GM18873 (cell line): ENCODE results near the gene CHI3L2.
"Not testable (repeated sequence)": the region's sequence is repeated elsewhere in the genome, so short reads cannot be mapped to it uniquely, and the experiment has no call there.

ENCODE experiments used
- ATAC-seq: cut with Tn5 transposase; IDR thresholded peaks from one replicate; pipeline ENCODE4 v1.9.1; 2021; ENCODE audit warnings: mild to moderate bottlenecking, moderate library complexity, moderate number of reproducible peaks; ENCODE audit not compliant: unreplicated experiment, low FRiP score

Gene CHI3L2

GRCh38 chr1:111201275-111202090 lies 26.0 kb upstream of the CHI3L2 start:
- no peak for ATAC-seq

- ATAC-seq, result no peak
Observed at GRCh38 chr1:111202366-111202706, 25.2 kb upstream of the CHI3L2 start.

- peak; percentile 2 for ATAC-seq
Observed at GRCh38 chr1:111202707-111203623, 24.5 kb upstream of the CHI3L2 start.

GRCh38 chr1:111203681-111204200 lies 23.8 kb upstream of the CHI3L2 start:
- peak; percentile 31 for ATAC-seq

GRCh38 chr1:111204201-111204982 lies 23.1 kb upstream of the CHI3L2 start:
- peak; percentile 51 for ATAC-seq

GRCh38 chr1:111204983-111205713 lies 22.4 kb upstream of the CHI3L2 start:
- no peak for ATAC-seq

GRCh38 chr1:111205714-111206050 lies 21.8 kb upstream of the CHI3L2 start:
- ATAC-seq, result no peak

- ATAC-seq, result no peak
Observed at GRCh38 chr1:111208921-111209320, 18.6 kb upstream of the CHI3L2 start.

- ATAC-seq, result no peak
Observed at GRCh38 chr1:111209622-111210021, 17.9 kb upstream of the CHI3L2 start.

GRCh38 chr1:111211921-111212320 lies 15.6 kb upstream of the CHI3L2 start:
- ATAC-seq, result no peak

GRCh38 chr1:111212634-111213335 lies 14.7 kb upstream of the CHI3L2 start:
- no peak for ATAC-seq

- ATAC-seq, result no peak
Observed at GRCh38 chr1:111213412-111213811, 14.1 kb upstream of the CHI3L2 start.

GRCh38 chr1:111214074-111214801 lies 13.3 kb upstream of the CHI3L2 start:
- ATAC-seq, result no peak

- ATAC-seq, result no peak
Observed at GRCh38 chr1:111214884-111215283, 12.6 kb upstream of the CHI3L2 start.

- not testable (repeated sequence) for ATAC-seq
Observed at GRCh38 chr1:111215285-111215684, 12.2 kb upstream of the CHI3L2 start.

GRCh38 chr1:111216751-111217150 lies 10.8 kb upstream of the CHI3L2 start:
- no peak for ATAC-seq

- no peak for ATAC-seq
Observed at GRCh38 chr1:111217183-111217910, 10.2 kb upstream of the CHI3L2 start.
